HCT116 (cell line): ENCODE measurements around the gene GTF2A1. TPM values are rescaled to one million over a fixed set of nuclear protein-coding genes. Genes with fewer than 3 reads are reported as not detected.

Source experiments
- ATAC-seq: fragments of 200-7000 bp; cut with Tn5 transposase; 2 replicates; pipeline ENCODE4 v1.9.1; 2020; ENCODE audit warnings: mild to moderate bottlenecking, moderate library complexity
- BruUV-seq: library from RNA; stranded (reverse); fragments of 400-500 nt; replicated peaks from 2 replicates; lab custom pipeline; 2021; lab: Mats Ljungman, UMichigan
- CTCF ChIA-PET: fragments of 300-600 bp; sonication (Branson Sonifier 250); formaldehyde crosslinking; loops from one replicate; lab custom pipeline; 2021; ENCODE audit warnings: antibody characterized with exemption; lab: Charles Lee
- POLR2A ChIA-PET: fragments of 300-600, 350-600 bp; sonication (Branson Sonifier 250); formaldehyde crosslinking; loops from one replicate; lab custom pipeline; 2021; ENCODE audit warnings: antibody characterized with exemption; lab: Charles Lee
- RAD21 ChIA-PET, 2 experiments: fragments of 300-600 bp; sonication (Branson Sonifier 250); formaldehyde crosslinking; loops; one replicate each; lab custom pipeline; 2023; ENCODE audit warnings: low total read pairs in 2 of 2; ENCODE audit not compliant: uncharacterized antibody in 2 of 2, unreplicated experiment in 2 of 2, low non-redundant PET in 1 of 2; lab: Charles Lee
- DNase-seq: peaks from one replicate; pipeline ENCODE4 v3.0.0-alpha.2; 2010; ENCODE audit warnings: low read depth, low spot score
- H2AFZ ChIP-seq: fragments of 200-600 bp; shearing (Covaris generic), sonication (generic); 2 replicates; pipeline ENCODE4 v1.6.1; 2017; ENCODE audit warnings: low read depth, mixed run types, mixed read lengths, antibody characterized with exemption, low read length; ENCODE audit not compliant: poor library complexity, severe bottlenecking
- H3K27ac ChIP-seq: 2 replicates; pipeline ENCODE4 v1.5.1; 2012; ENCODE audit warnings: low read depth, low read length
- H3K27me3 ChIP-seq: fragments of 200-600 bp; sonication (generic); 2 replicates; pipeline ENCODE4 v1.6.1; 2016; ENCODE audit warnings: mixed run types, low read length, mixed read lengths; ENCODE audit not compliant: insufficient read depth
- H3K36me3 ChIP-seq, 2 experiments: fragments of 200-500 bp in 1 of 2; fragments of 200-600 bp in 1 of 2; sonication (Bioruptor generic) in 1 of 2; sonication (generic) in 1 of 2; 2 replicates each; pipeline versions ENCODE4 v1.5.1 to v1.6.1; 2014 to 2016; ENCODE audit warnings: low read length in 2 of 2, inconsistent platforms in 1 of 2, mixed read lengths in 1 of 2, mixed run types in 1 of 2; ENCODE audit not compliant: insufficient read depth in 2 of 2, control insufficient read depth in 1 of 2
- H3K4me1 ChIP-seq, 2 experiments: fragments of 200-600 bp in 1 of 2; sonication (generic) in 1 of 2; 2 replicates each; pipeline versions ENCODE4 v1.5.1 to v1.6.1; 2012 to 2017; ENCODE audit warnings: low read length in 2 of 2, inconsistent platforms in 1 of 2, mild to moderate bottlenecking in 1 of 2, mixed read lengths in 1 of 2, mixed run types in 1 of 2, moderate library complexity in 1 of 2; ENCODE audit not compliant: insufficient read depth in 2 of 2, control insufficient read depth in 1 of 2
- H3K4me2 ChIP-seq: fragments of 200-600 bp; sonication (generic); 2 replicates; pipeline ENCODE4 v1.6.1; 2017; ENCODE audit warnings: mixed run types, low read length, mixed read lengths
- H3K4me3 ChIP-seq, 2 experiments: fragments of 200-600 bp in 1 of 2; sonication (generic) in 1 of 2; replicated peaks in 1 of 2; 2 replicates each; pipeline ENCODE4 v1.5.1; 2011 to 2016; ENCODE audit warnings: low read length in 2 of 2, control low read depth in 1 of 2, low read depth in 1 of 2, mild to moderate bottlenecking in 1 of 2, mixed read lengths in 1 of 2, mixed run types in 1 of 2
- H3K79me2 ChIP-seq: fragments of 200-600 bp; sonication (generic); 2 replicates; pipeline ENCODE4 v1.6.1; 2017; ENCODE audit warnings: mild to moderate bottlenecking, mixed run types, low read length, moderate library complexity, mixed read lengths; ENCODE audit not compliant: insufficient read depth
- H3K9ac ChIP-seq: fragments of 200-600 bp; sonication (generic); 2 replicates; pipeline ENCODE4 v1.6.1; 2016; ENCODE audit warnings: low read length, mixed read lengths
- H3K9me2 ChIP-seq: fragments of 200-600 bp; sonication (generic), shearing (Covaris generic); 2 replicates; pipeline ENCODE4 v1.6.1; 2017; ENCODE audit warnings: mixed run types, mild to moderate bottlenecking, moderate library complexity; ENCODE audit not compliant: insufficient read depth
- H3K9me3 ChIP-seq, 2 experiments: fragments of 200-500 bp in 1 of 2; fragments of 200-600 bp in 1 of 2; sonication (Bioruptor generic) in 1 of 2; sonication (generic) in 1 of 2; 2 replicates each; pipeline ENCODE4 v1.6.1; 2014 to 2017; ENCODE audit warnings: low read length in 2 of 2, mixed read lengths in 2 of 2, inconsistent platforms in 1 of 2, low read depth in 1 of 2, mild to moderate bottlenecking in 1 of 2, mixed run types in 1 of 2, moderate library complexity in 1 of 2; ENCODE audit not compliant: control insufficient read depth in 1 of 2, insufficient read depth in 1 of 2
- H4K20me1 ChIP-seq: fragments of 200-600 bp; sonication (generic), shearing (Covaris generic); 2 replicates; pipeline ENCODE4 v1.6.1; 2017; ENCODE audit warnings: mixed run types, mild to moderate bottlenecking, moderate library complexity; ENCODE audit not compliant: insufficient read depth
- CBX3 ChIP-seq: IDR thresholded peaks from 2 replicates; pipeline ENCODE4 v1.6.1; 2012; ENCODE audit warnings: low read depth
- CEBPB ChIP-seq: IDR thresholded peaks from 2 replicates; pipeline ENCODE4 v1.6.1; 2012; ENCODE audit warnings: low read depth
- EGR1 ChIP-seq: IDR thresholded peaks from 2 replicates; pipeline ENCODE4 v1.6.1; 2012; ENCODE audit warnings: low read depth
- EZH2 ChIP-seq: fragments of 200-600 bp; sonication (generic); IDR thresholded peaks from 2 replicates; pipeline ENCODE4 v1.6.1; 2017; ENCODE audit warnings: antibody characterized with exemption, mixed run types
- EZH2phosphoT487 ChIP-seq: fragments of 200-600 bp; IDR thresholded peaks from 2 replicates; pipeline ENCODE4 v1.6.1; 2018; ENCODE audit warnings: antibody characterized with exemption, borderline replicate concordance
- FOSL1 ChIP-seq: IDR thresholded peaks from 2 replicates; pipeline ENCODE4 v1.6.1; 2012; ENCODE audit warnings: low read depth
- JUND ChIP-seq: IDR thresholded peaks from 2 replicates; pipeline ENCODE4 v1.6.1; 2012
- POLR2AphosphoS5 ChIP-seq: IDR thresholded peaks from 2 replicates; pipeline ENCODE4 v1.6.1; 2011; ENCODE audit warnings: mild to moderate bottlenecking, low read depth, low read length, moderate library complexity
- RAD21 ChIP-seq: IDR thresholded peaks from 2 replicates; pipeline ENCODE4 v1.6.1; 2012; ENCODE audit warnings: low read depth, mild to moderate bottlenecking
- SP1 ChIP-seq: IDR thresholded peaks from 2 replicates; pipeline ENCODE4 v1.6.1; 2012; ENCODE audit warnings: low read depth
- SRF ChIP-seq: IDR thresholded peaks from 2 replicates; pipeline ENCODE4 v1.6.1; 2012; ENCODE audit warnings: low read depth
- TCF7L2 ChIP-seq: IDR thresholded peaks from 2 replicates; pipeline ENCODE4 v1.7.0; 2011; ENCODE audit warnings: borderline replicate concordance, inconsistent platforms; ENCODE audit not compliant: insufficient read depth, insufficient read length; ENCODE audit errors: extremely low read depth
- YY1 ChIP-seq: IDR thresholded peaks from 2 replicates; pipeline ENCODE4 v1.6.1; 2011; ENCODE audit warnings: low read length, low read depth, moderate library complexity, mild to moderate bottlenecking; ENCODE audit not compliant: insufficient replicate concordance; ENCODE audit errors: extremely low read depth
- ZNF274 ChIP-seq: fragments of 200-500 bp; sonication (Bioruptor generic); IDR thresholded peaks from 2 replicates; pipeline ENCODE4 v1.6.1; 2014; ENCODE audit warnings: mild to moderate bottlenecking, low read depth, low read length, inconsistent platforms
- intact Hi-C: fragments of 100-400 bp; cut with micrococcal nuclease; formaldehyde crosslinking; loops from 2 replicates; pipeline ENCODE4 v1.10.0; 2022
- total RNA-seq: library from RNA; stranded (reverse); gene quantifications from one replicate; pipeline ENCODE4 v1.2.1, GENCODE V29; 2021; ENCODE audit not compliant: unreplicated experiment
- TF ChIP-seq, protein P1 (sequence below), 3 experiments: fragments of 200-600 bp in 1 of 3; sonication (generic) in 1 of 3; IDR thresholded peaks in 2 of 3; conservative IDR thresholded peaks in 1 of 3; 2 replicates each; pipeline ENCODE4 v1.5.1; 2012 to 2017; ENCODE audit warnings: low read depth in 2 of 3, low read length in 2 of 3, antibody characterized with exemption in 1 of 3, borderline replicate concordance in 1 of 3, control low read depth in 1 of 3, mild to moderate bottlenecking in 1 of 3, mixed read lengths in 1 of 3, mixed run types in 1 of 3, moderate library complexity in 1 of 3; ENCODE audit not compliant: insufficient read depth in 1 of 3
- TF ChIP-seq, protein P2 (sequence below): IDR thresholded peaks from 2 replicates; pipeline ENCODE4 v1.6.1; 2012
- TF ChIP-seq, protein P3 (sequence below): IDR thresholded peaks from 2 replicates; pipeline ENCODE4 v1.6.1; 2011; ENCODE audit warnings: mild to moderate bottlenecking, low read length, moderate library complexity; ENCODE audit not compliant: insufficient replicate concordance; ENCODE audit errors: extremely low read depth
- TF ChIP-seq, protein P4 (sequence below): IDR thresholded peaks from 2 replicates; pipeline ENCODE4 v1.6.1; 2012

The GTF2A1 gene
- total RNA-seq, 1 experiment from 2014 or later: 39.7 TPM

DNA sequence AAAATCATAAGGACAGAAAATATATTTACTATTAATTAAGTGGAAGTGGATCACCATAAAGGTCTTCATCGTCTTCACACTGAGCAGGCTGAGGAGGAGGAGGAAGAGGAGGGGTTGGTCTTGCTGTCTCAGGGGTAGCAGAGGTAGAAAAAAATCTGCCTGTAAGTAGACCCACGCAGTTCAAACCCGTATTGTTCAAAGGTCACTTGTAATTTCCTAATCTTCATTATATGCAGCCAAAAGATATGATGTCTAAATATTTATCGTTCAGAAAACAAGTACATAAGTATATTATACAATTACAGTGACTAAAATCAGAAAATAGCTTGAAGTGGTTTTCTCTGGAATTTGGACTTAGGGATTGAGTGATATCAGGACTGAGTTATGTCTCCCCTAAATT, 72.1 kb downstream of the GTF2A1 start:
- H3K27ac ChIP-seq: no peak overlapping the region
- no TSS peak for BruUV-seq
- H3K9ac ChIP-seq: no peak overlapping the region
- no peak overlapping the region for H2AFZ ChIP-seq
- intact Hi-C loops: no loop called here
- H3K27me3 ChIP-seq: no peaks in the 10 kb centered on the region
- H4K20me1 ChIP-seq: no peaks in the 10 kb centered on the region
- RAD21 ChIA-PET: no interaction called here
- no peaks in the 10 kb centered on the region for H3K9me3 ChIP-seq
- no peak overlapping the region for H3K4me3 ChIP-seq
- no peaks in the 10 kb centered on the region for H3K9me2 ChIP-seq
- H3K36me3 ChIP-seq: no peaks in the 10 kb centered on the region
- ATAC-seq (no peak), DNase-seq (no peak)
- POLR2A ChIA-PET: no interaction called here
- H3K79me2 ChIP-seq: no peaks in the 10 kb centered on the region
- CTCF ChIA-PET: no interaction called here
- H3K4me2 ChIP-seq: no peak overlapping the region
- TF ChIP-seq CEBPB (no peak), SP1 (no peak), EZH2phosphoT487 (no peak), ZNF274 (no peak), SRF (no peak), EZH2 (no peak), CBX3 (no peak), POLR2AphosphoS5 (no peak), RAD21 (no peak), TCF7L2 (no peak), EGR1 (no peak), YY1 (no peak), FOSL1 (no peak), JUND (no peak)
- TF ChIP-seq, protein P1, sequence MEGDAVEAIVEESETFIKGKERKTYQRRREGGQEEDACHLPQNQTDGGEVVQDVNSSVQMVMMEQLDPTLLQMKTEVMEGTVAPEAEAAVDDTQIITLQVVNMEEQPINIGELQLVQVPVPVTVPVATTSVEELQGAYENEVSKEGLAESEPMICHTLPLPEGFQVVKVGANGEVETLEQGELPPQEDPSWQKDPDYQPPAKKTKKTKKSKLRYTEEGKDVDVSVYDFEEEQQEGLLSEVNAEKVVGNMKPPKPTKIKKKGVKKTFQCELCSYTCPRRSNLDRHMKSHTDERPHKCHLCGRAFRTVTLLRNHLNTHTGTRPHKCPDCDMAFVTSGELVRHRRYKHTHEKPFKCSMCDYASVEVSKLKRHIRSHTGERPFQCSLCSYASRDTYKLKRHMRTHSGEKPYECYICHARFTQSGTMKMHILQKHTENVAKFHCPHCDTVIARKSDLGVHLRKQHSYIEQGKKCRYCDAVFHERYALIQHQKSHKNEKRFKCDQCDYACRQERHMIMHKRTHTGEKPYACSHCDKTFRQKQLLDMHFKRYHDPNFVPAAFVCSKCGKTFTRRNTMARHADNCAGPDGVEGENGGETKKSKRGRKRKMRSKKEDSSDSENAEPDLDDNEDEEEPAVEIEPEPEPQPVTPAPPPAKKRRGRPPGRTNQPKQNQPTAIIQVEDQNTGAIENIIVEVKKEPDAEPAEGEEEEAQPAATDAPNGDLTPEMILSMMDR (IDR thresholded peaks at IDR 0.05 in 2 of 3, conservative IDR thresholded peaks at IDR 0.05 in 1 of 3; ENCODE audit: borderline replicate concordance in 1 of 3, insufficient read depth in 1 of 3, low read depth in 2 of 3, low read length in 2 of 3): no peak
- TF ChIP-seq, protein P2, sequence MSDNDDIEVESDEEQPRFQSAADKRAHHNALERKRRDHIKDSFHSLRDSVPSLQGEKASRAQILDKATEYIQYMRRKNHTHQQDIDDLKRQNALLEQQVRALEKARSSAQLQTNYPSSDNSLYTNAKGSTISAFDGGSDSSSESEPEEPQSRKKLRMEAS: no peak
- TF ChIP-seq, protein P3, sequence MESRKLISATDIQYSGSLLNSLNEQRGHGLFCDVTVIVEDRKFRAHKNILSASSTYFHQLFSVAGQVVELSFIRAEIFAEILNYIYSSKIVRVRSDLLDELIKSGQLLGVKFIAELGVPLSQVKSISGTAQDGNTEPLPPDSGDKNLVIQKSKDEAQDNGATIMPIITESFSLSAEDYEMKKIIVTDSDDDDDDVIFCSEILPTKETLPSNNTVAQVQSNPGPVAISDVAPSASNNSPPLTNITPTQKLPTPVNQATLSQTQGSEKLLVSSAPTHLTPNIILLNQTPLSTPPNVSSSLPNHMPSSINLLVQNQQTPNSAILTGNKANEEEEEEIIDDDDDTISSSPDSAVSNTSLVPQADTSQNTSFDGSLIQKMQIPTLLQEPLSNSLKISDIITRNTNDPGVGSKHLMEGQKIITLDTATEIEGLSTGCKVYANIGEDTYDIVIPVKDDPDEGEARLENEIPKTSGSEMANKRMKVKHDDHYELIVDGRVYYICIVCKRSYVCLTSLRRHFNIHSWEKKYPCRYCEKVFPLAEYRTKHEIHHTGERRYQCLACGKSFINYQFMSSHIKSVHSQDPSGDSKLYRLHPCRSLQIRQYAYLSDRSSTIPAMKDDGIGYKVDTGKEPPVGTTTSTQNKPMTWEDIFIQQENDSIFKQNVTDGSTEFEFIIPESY: no peak
- TF ChIP-seq, protein P4, sequence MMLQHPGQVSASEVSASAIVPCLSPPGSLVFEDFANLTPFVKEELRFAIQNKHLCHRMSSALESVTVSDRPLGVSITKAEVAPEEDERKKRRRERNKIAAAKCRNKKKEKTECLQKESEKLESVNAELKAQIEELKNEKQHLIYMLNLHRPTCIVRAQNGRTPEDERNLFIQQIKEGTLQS: no peak
- TF ChIP-seq, all 23 proteins: peak for 0
- H3K4me1 ChIP-seq: no peaks in the 10 kb centered on the region
